Measurements from ENCODE around the gene ASAP3.
A peak's percentile ranks its signal among the peaks of the same experiment; 100 is the strongest.

DNA sequence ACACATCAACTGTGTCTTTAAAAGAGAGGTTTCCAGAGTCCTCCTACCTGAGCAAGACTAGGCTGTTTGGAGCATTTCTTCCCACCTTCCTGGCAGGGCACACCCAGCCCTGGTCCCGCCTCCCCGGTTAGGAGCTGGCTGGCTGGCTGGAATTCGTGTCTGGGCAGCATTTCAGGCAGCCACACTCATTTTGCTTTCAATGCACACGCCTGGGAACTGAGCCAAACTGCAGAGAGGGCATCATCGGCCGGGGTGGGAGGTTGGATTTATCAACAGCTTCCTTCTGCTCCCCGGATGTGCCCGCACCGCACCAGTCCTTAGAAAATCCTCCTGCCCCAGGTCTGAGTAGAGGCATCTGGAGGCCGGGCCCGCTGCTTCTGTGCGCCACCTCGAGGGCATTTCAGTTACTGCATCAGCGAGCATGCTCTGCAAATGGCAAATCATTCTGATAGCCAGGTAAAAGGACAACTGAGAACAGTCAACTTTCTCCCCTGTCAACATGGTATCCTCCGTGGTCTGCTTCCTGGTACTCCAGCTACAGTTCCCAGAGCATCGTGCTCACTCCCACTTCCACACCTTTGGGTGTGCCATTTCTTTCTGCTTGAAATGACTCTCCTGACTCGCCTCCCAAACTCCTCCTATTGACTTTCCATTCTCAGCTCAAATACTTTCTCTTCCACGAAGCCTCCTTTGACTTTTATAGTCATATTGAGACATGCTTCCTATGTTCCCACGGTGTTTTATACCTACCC, 80.1 kb downstream of the ASAP3 start:
- TF ChIP-seq, protein P1, sequence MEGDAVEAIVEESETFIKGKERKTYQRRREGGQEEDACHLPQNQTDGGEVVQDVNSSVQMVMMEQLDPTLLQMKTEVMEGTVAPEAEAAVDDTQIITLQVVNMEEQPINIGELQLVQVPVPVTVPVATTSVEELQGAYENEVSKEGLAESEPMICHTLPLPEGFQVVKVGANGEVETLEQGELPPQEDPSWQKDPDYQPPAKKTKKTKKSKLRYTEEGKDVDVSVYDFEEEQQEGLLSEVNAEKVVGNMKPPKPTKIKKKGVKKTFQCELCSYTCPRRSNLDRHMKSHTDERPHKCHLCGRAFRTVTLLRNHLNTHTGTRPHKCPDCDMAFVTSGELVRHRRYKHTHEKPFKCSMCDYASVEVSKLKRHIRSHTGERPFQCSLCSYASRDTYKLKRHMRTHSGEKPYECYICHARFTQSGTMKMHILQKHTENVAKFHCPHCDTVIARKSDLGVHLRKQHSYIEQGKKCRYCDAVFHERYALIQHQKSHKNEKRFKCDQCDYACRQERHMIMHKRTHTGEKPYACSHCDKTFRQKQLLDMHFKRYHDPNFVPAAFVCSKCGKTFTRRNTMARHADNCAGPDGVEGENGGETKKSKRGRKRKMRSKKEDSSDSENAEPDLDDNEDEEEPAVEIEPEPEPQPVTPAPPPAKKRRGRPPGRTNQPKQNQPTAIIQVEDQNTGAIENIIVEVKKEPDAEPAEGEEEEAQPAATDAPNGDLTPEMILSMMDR (conservative IDR thresholded peaks at IDR 0.05; ENCODE audit: low read depth, low read length) = peak; percentile 89
- peak; percentile 85 for TF ChIP-seq SMC3 (IDR thresholded peaks at IDR 0.05; ENCODE audit: low read depth, low read length)
- TF ChIP-seq POLR2A (IDR thresholded peaks at IDR 0.05; ENCODE audit: low read depth, low read length) = no peak
- peak; percentile 61; the same call in 1 of the 2 replicates for TF ChIP-seq MAZ (IDR thresholded peaks at IDR 0.05; ENCODE audit: borderline replicate concordance, low read depth, low read length)
- TF ChIP-seq MXI1 (IDR thresholded peaks at IDR 0.05; ENCODE audit: borderline replicate concordance, low read depth, low read length) = no peak
- TF ChIP-seq FOS (IDR thresholded peaks at IDR 0.05; ENCODE audit: low read depth, low read length) = no peak
- TF ChIP-seq BHLHE40 (IDR thresholded peaks at IDR 0.05; ENCODE audit: low read depth, low read length) = peak; percentile 56; the same call in 1 of the 2 replicates
- no peak for TF ChIP-seq CEBPB (IDR thresholded peaks at IDR 0.05; ENCODE audit: low read depth, low read length)
